Pancreas (tissue), 10 donors: ENCODE results near the gene FRMD4A. TPM values are rescaled to one million over a fixed set of nuclear protein-coding genes. Genes with fewer than 3 reads are reported as not detected.

ENCODE experiments used
- ATAC-seq, 4 donors: fragments of 200-7000 bp; cut with Tn5 transposase; one replicate each; pipeline versions ENCODE4 v1.8.0 to v1.9.1; 2020; ENCODE audit warnings: mild to moderate bottlenecking in 4 of 4, moderate library complexity in 4 of 4
- DNase-seq, 6 donors: peaks; one replicate each; pipeline ENCODE4 v3.0.0-alpha.2; 2020
- FAIRE-seq: peaks from 2 replicates; lab custom pipeline; 2012; peaks lifted over from hg19 to GRCh38; lab: Jason Lieb, UNC
- H3K27ac ChIP-seq, 4 donors: fragments of 200-600 bp; sonication (generic); 1 replicate in 3 of 4; 2 replicates in 1 of 4; pipeline versions ENCODE4 v1.5.0 to v1.8.0; 2020
- H3K27me3 ChIP-seq, 4 donors: fragments of 200-600 bp; one replicate each; pipeline ENCODE4 v1.8.0; 2021
- H3K36me3 ChIP-seq, 3 donors: fragments of 200-600 bp; sonication (generic) in 1 of 3; one replicate each; pipeline versions ENCODE4 v1.5.0 to v1.8.0; 2020 to 2021
- H3K4me1 ChIP-seq, 3 donors: fragments of 200-600 bp; one replicate each; pipeline ENCODE4 v1.8.0; 2021
- H3K4me3 ChIP-seq, 4 donors: fragments of 200-600 bp; sonication (generic) in 2 of 4; one replicate each; pipeline versions ENCODE4 v1.5.0 to v1.8.0; 2020 to 2021
- H3K9me3 ChIP-seq, 4 donors: fragments of 200-600 bp; one replicate each; pipeline ENCODE4 v1.8.0; 2021
- WGBS, 2 donors: extraction: QIAGEN DNeasy Blood & Tissue Kit; methylation state at CpG; one replicate each; pipeline ENCODE4 v1.1.7; 2013; 5-methylcytosine and 5-hydroxymethylcytosine counted together
- intact Hi-C, 3 donors: fragments of 100-400 bp; cut with DNase I; formaldehyde crosslinking; loops; one replicate each; pipeline versions ENCODE4 v1.11.1 to v1.14.2; 2022
- polyA plus RNA-seq, 2 donors: library from polyadenylated mRNA; stranded (reverse); fragments of 200-250 nt; gene quantifications; one replicate each; pipeline ENCODE4 v1.2.3, GENCODE V29; 2013
- total RNA-seq, 6 donors: library from RNA; stranded (reverse); fragmentation: NEBNext Ultra II Directional in 4 of 6; extraction: Animal tissue kit (Norgen Biotek cat#: 25700) in 4 of 6; gene quantifications; one replicate each; pipeline versions ENCODE4 v1.2.1 to v1.2.4, GENCODE V29; 2021 to 2023
- TF ChIP-seq, protein P1 (sequence below), 4 donors: fragments of 200-600 bp; sonication (generic) in 3 of 4; IDR thresholded peaks; one replicate each; pipeline versions ENCODE4 v1.5.0 to v1.8.0; 2021; ENCODE audit warnings: antibody characterized with exemption in 4 of 4
- donor health status: healthy with polysubstance abuse.
- donor health status: DM: no; HTN: no; CAD: no; lungs with moderate emphysema.
- donor health status: DM: no; HTN: no; CAD: no.
- donor health status: control.
- donor health status: control.
- donor health status: Bipolar disorder and iron deficiency.
- donor health status: DM: yes; HTN: yes; CAD: no.
- donor health status: DM: no; HTN: no; CAD: no.
- donor health status: DM: no; HTN: no; CAD: no.
- donor health status: DM: yes; HTN: yes; CAD: no.

The FRMD4A gene
- total and polyA plus RNA-seq, 8 donors, result 13.5 to 27.5 (median 18.7) TPM

DNA sequence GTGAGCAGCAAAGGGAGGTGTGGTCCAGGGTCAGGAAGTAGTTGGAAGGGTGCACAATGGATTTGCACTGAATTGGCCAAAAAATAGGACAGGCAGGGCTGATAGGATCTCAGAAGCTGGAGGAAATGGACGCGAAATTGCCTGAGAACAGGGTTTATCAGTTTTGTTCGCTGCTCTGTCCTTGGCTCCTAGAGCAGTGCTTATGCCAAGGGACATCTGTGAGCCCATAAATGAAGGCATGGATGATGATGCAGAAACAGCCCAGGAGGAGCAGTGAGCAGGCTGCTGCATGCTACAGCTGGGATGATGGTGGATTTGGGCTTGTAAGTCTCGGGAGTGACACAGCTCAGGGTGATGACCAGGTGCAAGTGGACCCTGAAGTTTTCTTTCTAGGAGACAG, 539.2 kb downstream of the FRMD4A start:
- ATAC-seq, result no peak
- Histone ChIP-seq H3K4me1 (no peaks in the 10 kb centered on the region), H3K4me3 (no peak overlapping the region), H3K9me3 (no peaks in the 10 kb centered on the region), H3K27ac (no peak overlapping the region), H3K27me3 (no peaks in the 10 kb centered on the region), H3K36me3 (no peaks in the 10 kb centered on the region)
- DNase-seq, result no peak
- intact Hi-C loops, result loop anchor here in 1 of 3 donors (5.0 to 10.0 kb wide), 2 partner anchors 301 to 683 kb away; no protein-coding TSS in a partner anchor
- no peak for FAIRE-seq
- WGBS, 2 donors, result 42 to 60% methylated on average over 4 of the region's 4 CpGs
- TF ChIP-seq, protein P1, sequence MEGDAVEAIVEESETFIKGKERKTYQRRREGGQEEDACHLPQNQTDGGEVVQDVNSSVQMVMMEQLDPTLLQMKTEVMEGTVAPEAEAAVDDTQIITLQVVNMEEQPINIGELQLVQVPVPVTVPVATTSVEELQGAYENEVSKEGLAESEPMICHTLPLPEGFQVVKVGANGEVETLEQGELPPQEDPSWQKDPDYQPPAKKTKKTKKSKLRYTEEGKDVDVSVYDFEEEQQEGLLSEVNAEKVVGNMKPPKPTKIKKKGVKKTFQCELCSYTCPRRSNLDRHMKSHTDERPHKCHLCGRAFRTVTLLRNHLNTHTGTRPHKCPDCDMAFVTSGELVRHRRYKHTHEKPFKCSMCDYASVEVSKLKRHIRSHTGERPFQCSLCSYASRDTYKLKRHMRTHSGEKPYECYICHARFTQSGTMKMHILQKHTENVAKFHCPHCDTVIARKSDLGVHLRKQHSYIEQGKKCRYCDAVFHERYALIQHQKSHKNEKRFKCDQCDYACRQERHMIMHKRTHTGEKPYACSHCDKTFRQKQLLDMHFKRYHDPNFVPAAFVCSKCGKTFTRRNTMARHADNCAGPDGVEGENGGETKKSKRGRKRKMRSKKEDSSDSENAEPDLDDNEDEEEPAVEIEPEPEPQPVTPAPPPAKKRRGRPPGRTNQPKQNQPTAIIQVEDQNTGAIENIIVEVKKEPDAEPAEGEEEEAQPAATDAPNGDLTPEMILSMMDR (IDR thresholded peaks at IDR 0.05), result no peak

DNA sequence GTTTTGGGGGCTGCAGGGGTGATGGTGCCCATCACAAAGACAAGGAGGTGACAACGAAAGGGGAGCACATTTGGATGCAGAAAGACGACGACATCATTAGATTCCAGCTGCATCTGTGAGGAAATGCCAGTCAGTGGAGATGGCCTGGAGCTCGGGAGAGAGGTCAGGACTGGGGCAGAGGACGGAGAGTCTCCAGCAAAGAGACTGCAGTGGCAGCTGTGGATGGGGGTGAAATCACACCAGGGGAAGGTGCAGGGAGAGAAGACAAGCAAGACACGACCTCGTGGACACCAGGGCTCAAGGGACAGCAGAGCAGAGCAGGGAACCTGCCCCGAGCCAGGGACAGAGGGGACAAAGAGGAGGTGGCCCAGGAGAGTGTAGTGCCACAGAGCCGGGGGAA, 540.5 kb downstream of the FRMD4A start:
- TF ChIP-seq, protein P1 (IDR thresholded peaks at IDR 0.05), result no peak
- Histone ChIP-seq H3K4me1 (no peaks in the 10 kb centered on the region), H3K4me3 (no peak overlapping the region), H3K27ac (no peak overlapping the region), H3K9me3 (no peaks in the 10 kb centered on the region), H3K36me3 (no peaks in the 10 kb centered on the region), H3K27me3 (no peaks in the 10 kb centered on the region)
- DNase-seq (no peak), FAIRE-seq (no peak), ATAC-seq (no peak)
- 78 to 81% methylated on average over 9 of the region's 9 CpGs for whole genome bisulfite sequencing, 2 donors
- intact Hi-C loops, result loop anchor here in 1 of 3 donors (5.0 to 10.0 kb wide), 2 partner anchors 302 to 685 kb away; no protein-coding TSS in a partner anchor

DNA sequence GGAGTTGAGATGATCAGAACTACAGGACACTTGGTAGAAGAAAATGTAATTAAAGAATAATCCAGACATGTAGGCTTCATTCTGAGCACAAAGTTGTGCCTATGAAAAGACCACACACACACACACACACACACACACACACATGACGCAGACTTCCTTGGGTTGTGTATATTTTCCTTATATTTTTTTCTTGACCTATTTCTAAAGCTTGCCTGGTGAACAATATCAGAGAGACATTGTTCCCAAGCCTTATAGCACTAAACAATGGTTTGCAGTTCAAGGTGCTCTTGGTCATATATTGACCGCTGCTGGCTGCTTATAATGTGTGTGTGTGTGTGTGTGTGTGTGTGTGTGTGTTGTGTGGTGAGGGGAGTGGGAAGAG, 541.3 kb downstream of the FRMD4A start:
- intact Hi-C loops, result loop anchor here in 1 of 3 donors (10.0 kb wide), 1 partner anchor 135 kb away; no protein-coding TSS in a partner anchor
- 45 to 71% methylated on average over 2 of the region's 2 CpGs for WGBS, 2 donors
- H3K9me3 ChIP-seq, result no peaks in the 10 kb centered on the region
- H3K36me3 ChIP-seq, result no peaks in the 10 kb centered on the region
- DNase-seq (no peak), FAIRE-seq (no peak), ATAC-seq (no peak)
- TF ChIP-seq, protein P1 (IDR thresholded peaks at IDR 0.05), result no peak
- no peak overlapping the region for H3K27ac ChIP-seq
- H3K4me1 ChIP-seq, result no peaks in the 10 kb centered on the region
- H3K27me3 ChIP-seq, result no peaks in the 10 kb centered on the region
- H3K4me3 ChIP-seq, result no peak overlapping the region

DNA sequence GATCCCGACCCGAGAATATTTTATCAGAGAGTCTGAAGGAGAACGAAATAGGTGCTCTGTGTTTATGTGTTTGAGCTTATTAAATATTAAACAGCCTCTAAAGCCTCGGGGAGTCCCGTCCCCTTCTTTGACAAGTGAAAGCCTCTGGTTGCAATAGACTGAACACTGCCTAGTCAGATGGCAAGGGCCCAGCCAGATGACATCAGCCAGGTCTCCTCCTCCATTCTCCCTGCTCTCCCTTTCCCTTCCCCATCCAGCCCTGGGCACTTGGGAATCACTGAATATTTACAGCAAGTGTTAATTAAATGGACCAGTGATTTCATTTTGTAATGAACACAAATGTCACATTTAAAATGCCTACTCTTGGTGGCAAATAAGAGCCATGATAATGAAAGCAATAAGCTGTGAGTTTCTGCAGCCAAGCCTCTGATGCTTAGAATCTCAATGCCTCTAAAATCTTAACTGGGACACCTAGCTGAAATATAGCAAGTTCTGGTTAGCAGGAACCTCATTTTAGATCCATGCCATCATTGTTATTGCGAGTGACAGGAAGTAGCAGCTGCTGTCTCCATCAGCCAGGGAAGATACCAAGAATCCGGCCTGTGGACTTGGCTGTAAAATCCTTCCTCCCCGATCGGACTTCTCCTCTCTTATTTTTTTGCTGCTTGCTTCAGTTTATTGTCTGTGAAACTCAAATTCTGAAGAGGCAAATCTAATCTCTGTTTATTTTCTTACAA, 541.8 kb downstream of the FRMD4A start:
- DNase-seq (no peak), ATAC-seq (peak in 3 of 4 donors; percentile 61 to 73 (median 65)), FAIRE-seq (no peak)
- Histone ChIP-seq H3K36me3 (no peaks in the 10 kb centered on the region), H3K27ac (peak overlapping the region in 2 of 4 donors; percentile 23 to 47), H3K27me3 (no peaks in the 10 kb centered on the region), H3K4me3 (no peak overlapping the region), H3K9me3 (no peaks in the 10 kb centered on the region), H3K4me1 (no peaks in the 10 kb centered on the region)
- intact Hi-C loops, result loop anchor here in 1 of 3 donors (10.0 kb wide), 1 partner anchor 134 kb away; no protein-coding TSS in a partner anchor
- TF ChIP-seq, protein P1 (IDR thresholded peaks at IDR 0.05), result no peak
- WGBS, 2 donors, result 65% methylated on average over 9 of the region's 9 CpGs

DNA sequence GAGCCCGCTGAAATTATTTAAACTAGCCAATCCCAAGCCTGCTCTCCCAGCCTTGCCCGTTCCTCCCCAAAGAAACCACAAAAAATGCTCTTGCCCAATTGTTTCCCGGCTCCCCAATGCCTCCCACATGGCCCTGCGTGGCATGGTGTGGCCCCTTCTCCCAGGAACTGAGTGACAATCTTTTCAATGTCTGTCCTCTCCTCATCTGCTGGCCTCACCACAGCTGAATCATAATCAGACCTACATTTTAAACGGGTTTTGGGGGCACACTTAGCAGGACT, 542.5 kb downstream of the FRMD4A start:
- Histone ChIP-seq H3K27me3 (no peaks in the 10 kb centered on the region), H3K9me3 (no peaks in the 10 kb centered on the region), H3K36me3 (no peaks in the 10 kb centered on the region), H3K4me1 (no peaks in the 10 kb centered on the region), H3K27ac (peak overlapping the region in 2 of 4 donors; percentile 23 to 47), H3K4me3 (no peak overlapping the region)
- DNase-seq (no peak), FAIRE-seq (no peak), ATAC-seq (peak in 1 of 4 donors; percentile 5)
- TF ChIP-seq, protein P1 (IDR thresholded peaks at IDR 0.05), result no peak
- 48 to 52% methylated on average over 5 of the region's 5 CpGs for WGBS, 2 donors
- intact Hi-C loops, result loop anchor here in 1 of 3 donors (10.0 kb wide), 1 partner anchor 133 kb away; no protein-coding TSS in a partner anchor
